ENCODE results near the gene LAMC3. TPM values are rescaled to one million over a fixed set of nuclear protein-coding genes. Genes with fewer than 3 reads are reported as not detected.

The LAMC3 gene
- under 1 TPM; 0.27 TPM for total RNA-seq

GRCh38 chr9:131008909-131009618 lies at the start of gene LAMC3:
Gene LAMC3 (plus strand): TSS chr9:131009174. CDS start chr9:131009215, 41 bp downstream.
- DNase-seq: no peak
- CTCF ChIA-PET: no interaction called here
- H3K4me3 Mint-ChIP-seq: no peak within 1 kb of the TSS

DNA sequence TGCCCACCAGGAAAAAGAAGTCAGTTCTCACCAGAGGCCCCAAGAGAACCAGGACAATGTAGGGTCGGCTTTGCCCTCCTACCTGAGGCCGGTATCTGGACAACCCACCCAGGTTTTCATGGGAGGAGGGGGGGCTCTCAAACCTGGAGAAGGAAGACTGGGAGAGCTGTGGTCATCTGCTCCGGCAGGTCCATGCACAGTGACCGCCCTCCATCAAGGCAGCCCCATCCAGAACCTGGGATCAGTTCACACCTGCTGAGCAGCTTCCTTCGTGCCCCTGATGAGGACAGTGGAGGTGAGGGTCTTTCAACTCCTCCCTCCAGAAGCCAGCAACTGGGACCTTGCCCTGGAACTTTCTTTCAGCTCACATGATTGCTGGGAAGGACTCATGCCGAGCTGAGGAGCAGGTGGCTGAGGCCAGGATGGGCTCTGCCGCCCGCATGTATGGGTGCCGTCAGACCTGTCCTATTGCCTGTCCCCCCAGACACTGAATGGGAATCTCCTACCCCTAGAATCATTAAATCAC lies 49.1 kb upstream of the LAMC3 start:
- Mint-ChIP-seq H3K27ac (no peak overlapping the region), H3K27me3 (peaks cover 1% of the 10 kb centered on the region), H3K36me3 (ENCODE audit: low read depth) (peaks cover 4% of the 10 kb centered on the region), H3K9me3 (peaks cover 5% of the 10 kb centered on the region), H3K4me3 (no peak overlapping the region), H3K4me1 (peaks cover 1% of the 10 kb centered on the region)
- POLR2A ChIA-PET: no interaction called here
- CTCF ChIA-PET: no interaction called here
- no peak for DNase-seq

More at GRCh38 chr9:131008909-131009618, at the start of gene LAMC3:
- peaks cover 37% of the 10 kb centered on the region for H3K27me3 Mint-ChIP-seq
- no peaks in the 10 kb centered on the region for H3K9me3 Mint-ChIP-seq
- peaks cover 3% of the 10 kb centered on the region for H3K4me1 Mint-ChIP-seq
- H3K27ac Mint-ChIP-seq: no peak within 1 kb of the TSS
- no peaks in the 10 kb centered on the region for H3K36me3 Mint-ChIP-seq (ENCODE audit: low read depth)
- POLR2A ChIA-PET: no interaction called here

DNA sequence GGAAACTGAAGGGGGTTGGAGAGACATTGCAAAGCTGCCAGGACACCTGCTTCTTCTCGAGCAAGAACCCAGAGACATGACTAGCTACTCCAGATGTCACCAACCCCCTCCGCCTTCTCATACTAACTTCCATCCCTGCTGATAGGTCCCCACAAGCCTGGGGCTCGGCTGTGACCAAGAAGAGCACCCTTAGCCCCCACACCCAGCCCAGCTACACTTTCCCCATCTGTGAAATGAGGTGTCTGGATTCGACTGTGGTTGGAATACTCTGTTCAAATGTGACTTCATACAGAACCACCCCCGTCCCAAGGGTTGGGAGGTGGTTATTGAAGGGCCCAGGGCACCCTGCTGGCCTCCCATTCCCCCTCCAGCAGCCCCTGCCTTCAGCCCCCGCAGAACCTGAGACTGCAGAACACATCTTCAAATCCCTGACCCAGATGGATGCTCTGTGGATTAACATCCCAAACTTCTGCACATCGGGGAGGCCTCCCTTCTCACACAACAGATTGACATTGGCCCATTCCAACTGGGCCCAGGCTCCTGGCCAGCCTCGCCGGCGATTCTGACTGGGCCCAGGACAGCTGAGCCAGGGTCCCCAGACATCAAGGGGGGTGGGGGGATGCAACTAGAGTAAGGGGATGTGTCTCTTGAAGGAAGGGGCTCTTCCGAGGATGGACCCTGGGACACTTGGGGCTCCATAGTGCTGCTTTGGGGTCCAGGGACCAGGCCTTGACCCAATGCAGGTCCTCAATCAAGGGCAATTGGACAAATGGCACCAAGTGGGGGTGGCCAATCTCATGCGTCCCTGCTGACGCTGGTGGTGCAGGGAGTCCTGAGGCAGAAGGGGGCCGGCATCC lies 48.2 kb upstream of the LAMC3 start:
- Mint-ChIP-seq H3K9me3 (peaks cover 5% of the 10 kb centered on the region), H3K27me3 (peaks cover 1% of the 10 kb centered on the region), H3K4me3 (no peak overlapping the region), H3K27ac (no peak overlapping the region), H3K4me1 (peaks cover 1% of the 10 kb centered on the region), H3K36me3 (ENCODE audit: low read depth) (peaks cover 4% of the 10 kb centered on the region)
- CTCF ChIA-PET: no interaction called here
- no peak for DNase-seq
- POLR2A ChIA-PET: no interaction called here

DNA sequence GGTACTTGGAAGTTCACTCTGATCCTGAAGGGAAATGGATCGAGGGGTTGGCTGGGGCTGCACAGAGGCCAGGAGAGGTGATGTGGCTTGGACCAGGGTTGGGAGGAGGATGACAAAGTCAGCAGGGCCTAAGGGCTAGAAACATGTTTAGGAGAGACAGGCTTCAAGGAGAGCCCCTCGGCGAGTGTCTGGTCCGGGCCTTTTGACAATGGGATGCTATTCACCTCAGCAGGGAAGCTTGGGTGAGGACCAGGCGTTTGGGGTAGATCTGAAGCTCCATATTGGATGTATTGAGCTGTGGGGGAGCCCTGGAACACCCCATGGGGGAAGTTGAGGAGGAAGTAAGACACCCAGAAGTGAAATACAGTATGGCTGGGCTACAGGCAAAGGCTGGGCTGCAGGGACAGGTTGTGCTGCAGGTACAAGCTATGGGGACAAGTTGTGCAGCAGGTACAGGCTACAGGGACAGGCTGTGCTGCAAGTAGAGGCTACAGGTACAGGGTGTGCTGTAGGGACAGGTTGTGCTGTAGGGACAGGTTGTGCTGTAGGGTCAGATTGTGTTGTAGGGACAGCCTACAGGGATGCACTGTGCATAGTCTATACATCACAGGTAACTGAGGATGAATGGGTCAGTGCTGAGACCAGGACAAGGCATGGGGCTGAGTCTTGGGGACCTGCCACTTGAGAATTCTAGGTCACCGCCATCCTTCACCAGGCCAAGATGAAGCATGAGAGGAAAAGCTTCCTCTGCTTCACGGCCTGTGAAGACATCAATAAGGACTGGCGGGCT lies 47.3 kb upstream of the LAMC3 start:
- ChIA-PET POLR2A (no interaction called here), CTCF (no interaction called here)
- Mint-ChIP-seq H3K27ac (no peak overlapping the region), H3K27me3 (peaks cover 1% of the 10 kb centered on the region), H3K36me3 (ENCODE audit: low read depth) (peaks cover 4% of the 10 kb centered on the region), H3K4me1 (peaks cover 1% of the 10 kb centered on the region), H3K4me3 (no peak overlapping the region), H3K9me3 (peaks cover 5% of the 10 kb centered on the region)
- DNase-seq: no peak

DNA sequence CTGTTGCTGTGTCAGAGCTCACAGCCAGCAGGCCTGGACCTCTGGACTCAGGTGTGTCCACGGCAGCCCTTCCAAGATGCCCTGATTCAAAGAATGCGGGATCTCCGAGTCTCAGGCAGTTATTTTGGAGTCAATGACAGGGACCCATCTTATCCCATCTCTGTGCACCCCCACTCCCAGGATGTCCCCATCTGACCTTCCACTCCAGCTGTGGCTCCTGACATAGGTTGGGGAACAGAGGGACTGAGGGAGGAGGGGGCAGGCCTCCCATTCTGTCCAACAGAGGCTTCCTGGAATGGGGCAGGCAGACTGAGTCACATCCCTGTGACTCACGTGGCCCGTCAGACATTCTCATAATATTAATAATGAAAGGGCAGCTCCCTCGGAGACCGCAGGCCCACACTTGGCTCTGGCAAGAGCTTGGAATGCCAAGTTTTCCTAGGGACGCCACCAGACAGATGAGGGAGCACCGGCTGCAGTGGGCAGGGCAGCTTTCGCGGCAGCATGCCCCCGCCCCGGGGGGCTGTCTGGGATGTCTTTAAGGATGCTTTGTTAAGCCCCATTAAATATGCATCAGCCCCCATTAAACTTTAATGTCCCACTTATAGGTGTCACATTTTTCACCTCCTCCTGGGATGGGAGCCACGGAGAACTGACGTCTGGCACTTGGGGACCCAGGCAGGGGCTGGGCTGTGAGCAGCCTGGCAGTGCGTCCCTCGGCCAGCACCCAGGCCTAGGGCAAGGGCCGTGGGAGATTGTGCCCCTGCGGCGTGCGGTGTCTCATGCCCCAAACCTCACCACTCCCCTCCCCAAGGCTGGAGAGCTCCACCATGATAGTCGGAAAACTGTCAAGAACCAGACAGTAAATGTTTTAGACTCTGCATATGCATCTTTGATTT lies 46.3 kb upstream of the LAMC3 start:
- Mint-ChIP-seq H3K4me1 (peaks cover 1% of the 10 kb centered on the region), H3K27me3 (peaks cover 1% of the 10 kb centered on the region), H3K4me3 (no peak overlapping the region), H3K36me3 (ENCODE audit: low read depth) (peaks cover 4% of the 10 kb centered on the region), H3K27ac (no peak overlapping the region), H3K9me3 (peaks cover 5% of the 10 kb centered on the region)
- POLR2A ChIA-PET: no interaction called here
- CTCF ChIA-PET: no interaction called here
- DNase-seq: no peak

- H3K27ac Mint-ChIP-seq: no peak overlapping the region
- DNase-seq: no peak
- H3K9me3 Mint-ChIP-seq: peaks cover 5% of the 10 kb centered on the region
- POLR2A ChIA-PET: no interaction called here
- H3K36me3 Mint-ChIP-seq (ENCODE audit: low read depth): peaks cover 4% of the 10 kb centered on the region
- CTCF ChIA-PET: no interaction called here
- H3K27me3 Mint-ChIP-seq: peaks cover 1% of the 10 kb centered on the region
- peaks cover 1% of the 10 kb centered on the region for H3K4me1 Mint-ChIP-seq
- no peak overlapping the region for H3K4me3 Mint-ChIP-seq
Observed at GRCh38 chr9:130963337-130963908, 45.6 kb upstream of the LAMC3 start.

DNA sequence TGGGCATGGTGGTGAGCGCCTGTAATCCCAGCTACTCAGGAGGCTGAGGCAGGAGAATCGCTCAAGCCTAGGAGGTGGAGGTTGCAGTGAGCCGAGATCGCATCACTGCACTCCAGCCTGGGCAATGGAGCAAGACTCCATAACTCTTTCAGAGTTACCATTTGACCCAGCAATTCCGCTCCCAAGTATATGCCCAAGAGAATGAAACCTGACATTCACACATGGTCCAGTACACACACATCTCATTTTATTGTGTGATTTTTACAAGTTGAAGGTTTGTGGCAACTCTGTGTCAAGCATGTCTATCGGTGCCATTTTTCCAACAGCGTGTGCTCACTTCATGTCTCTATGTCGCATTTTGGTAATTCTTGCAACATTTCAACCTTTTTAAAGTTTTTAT lies 45.1 kb upstream of the LAMC3 start:
- Mint-ChIP-seq H3K9me3 (peaks cover 3% of the 10 kb centered on the region), H3K4me3 (no peak overlapping the region), H3K36me3 (ENCODE audit: low read depth) (peaks cover 2% of the 10 kb centered on the region), H3K4me1 (no peaks in the 10 kb centered on the region), H3K27me3 (peaks cover 1% of the 10 kb centered on the region), H3K27ac (no peak overlapping the region)
- ChIA-PET POLR2A (no interaction called here), CTCF (no interaction called here)
- no peak for DNase-seq

GRCh38 chr9:130965680-130966079 lies 43.3 kb upstream of the LAMC3 start:
- ChIA-PET CTCF (interaction anchor here (0.6 to 1.1 kb wide), 4 partner anchors 10 to 869 kb away, joined by 3 to 5 read pairs (median 3); no protein-coding TSS in a partner anchor), POLR2A (no interaction called here)
- DNase-seq: no peak
- no peaks in the 10 kb centered on the region for H3K36me3 Mint-ChIP-seq (ENCODE audit: low read depth)
- H3K4me3 Mint-ChIP-seq: no peak overlapping the region
- no peak overlapping the region for H3K27ac Mint-ChIP-seq
- no peaks in the 10 kb centered on the region for H3K4me1 Mint-ChIP-seq
- peaks cover 1% of the 10 kb centered on the region for H3K27me3 Mint-ChIP-seq
- no peaks in the 10 kb centered on the region for H3K9me3 Mint-ChIP-seq

- Mint-ChIP-seq H3K4me3 (no peak overlapping the region), H3K36me3 (ENCODE audit: low read depth) (no peaks in the 10 kb centered on the region), H3K27me3 (no peaks in the 10 kb centered on the region), H3K9me3 (no peaks in the 10 kb centered on the region), H3K27ac (no peak overlapping the region), H3K4me1 (no peaks in the 10 kb centered on the region)
- no peak for DNase-seq
- CTCF ChIA-PET: no interaction called here
- POLR2A ChIA-PET: no interaction called here
Observed at GRCh38 chr9:130970052-130970451, 38.9 kb upstream of the LAMC3 start.

DNA sequence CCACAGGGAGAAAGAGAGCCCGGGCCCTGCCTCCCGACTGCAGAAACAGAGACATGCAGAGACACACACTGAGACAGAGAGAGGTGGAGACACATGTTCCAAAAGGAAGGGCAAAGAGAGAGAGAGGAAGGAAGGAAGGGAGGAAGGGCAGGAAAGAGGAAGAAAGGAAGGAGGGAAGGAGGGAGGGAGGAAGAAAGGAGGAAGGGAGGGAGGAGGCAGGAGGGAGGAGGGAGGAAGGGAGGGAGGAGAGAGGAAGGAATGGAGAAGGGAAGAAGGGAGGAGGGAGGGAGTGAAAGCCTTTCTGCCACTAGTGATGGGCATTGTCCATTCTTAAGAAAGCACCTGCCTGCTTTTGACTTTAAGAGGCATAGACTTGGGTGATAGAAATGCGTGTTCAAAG lies 38.1 kb upstream of the LAMC3 start:
- ChIA-PET CTCF (no interaction called here), POLR2A (no interaction called here)
- no peaks in the 10 kb centered on the region for H3K4me1 Mint-ChIP-seq
- no peak for DNase-seq
- no peak overlapping the region for H3K4me3 Mint-ChIP-seq
- H3K36me3 Mint-ChIP-seq (ENCODE audit: low read depth): no peaks in the 10 kb centered on the region
- H3K27me3 Mint-ChIP-seq: no peaks in the 10 kb centered on the region
- no peaks in the 10 kb centered on the region for H3K9me3 Mint-ChIP-seq
- no peak overlapping the region for H3K27ac Mint-ChIP-seq

GRCh38 chr9:130971294-130971849 lies 37.6 kb upstream of the LAMC3 start:
- no peak overlapping the region for H3K4me3 Mint-ChIP-seq
- DNase-seq: no peak
- no peaks in the 10 kb centered on the region for H3K27me3 Mint-ChIP-seq
- H3K4me1 Mint-ChIP-seq: no peaks in the 10 kb centered on the region
- no peaks in the 10 kb centered on the region for H3K36me3 Mint-ChIP-seq (ENCODE audit: low read depth)
- H3K9me3 Mint-ChIP-seq: no peaks in the 10 kb centered on the region
- CTCF ChIA-PET: no interaction called here
- no peak overlapping the region for H3K27ac Mint-ChIP-seq
- POLR2A ChIA-PET: no interaction called here
